Peyer's patch (tissue), 4 donors: Measurements from ENCODE around the gene SMAD4.
"Not testable (repeated sequence)": the region's sequence is repeated elsewhere in the genome, so short reads cannot be mapped to it uniquely, and the experiment has no call there.

Experiments used
- CTCF ChIP-seq, 6 experiments: fragments of 450-650 bp in 4 of 6; fragments of 200-600 bp in 2 of 6; sonication (generic) in 1 of 6; IDR thresholded peaks; one replicate each; pipeline ENCODE4 v1.5.1; 2017 to 2019; ENCODE audit warnings: antibody characterized with exemption in 6 of 6, mild to moderate bottlenecking in 3 of 6, moderate library complexity in 1 of 6
- POLR2A ChIP-seq, 2 donors: fragments of 450-650 bp; IDR thresholded peaks; one replicate each; pipeline ENCODE4 v1.5.1; 2017; ENCODE audit warnings: antibody characterized with exemption in 2 of 2, mild to moderate bottlenecking in 2 of 2, moderate library complexity in 2 of 2

GRCh38 chr18:51092967-51093366, 63.0 kb downstream of the SMAD4 start:
- TF ChIP-seq CTCF, POLR2A (IDR thresholded peaks at IDR 0.05): not testable (repeated sequence)
